Thyroid gland (tissue), 4 donors: ENCODE measurements around the gene WDR91.
"Not testable (repeated sequence)": the region's sequence is repeated elsewhere in the genome, so short reads cannot be mapped to it uniquely, and the experiment has no call there.

Source experiments
- CTCF ChIP-seq, 6 experiments: fragments of 200-600 bp in 3 of 6; fragments of 450-650 bp in 3 of 6; sonication (generic) in 3 of 6; IDR thresholded peaks; one replicate each; pipeline ENCODE4 v1.5.1; 2016 to 2019; ENCODE audit warnings: antibody characterized with exemption in 6 of 6, mild to moderate bottlenecking in 2 of 6, inconsistent platforms in 1 of 6, moderate library complexity in 1 of 6
- POLR2A ChIP-seq, 2 donors: fragments of 450-650 bp; IDR thresholded peaks; one replicate each; pipeline ENCODE4 v1.6.1; 2017; ENCODE audit warnings: antibody characterized with exemption in 2 of 2, mild to moderate bottlenecking in 2 of 2, moderate library complexity in 1 of 2

DNA sequence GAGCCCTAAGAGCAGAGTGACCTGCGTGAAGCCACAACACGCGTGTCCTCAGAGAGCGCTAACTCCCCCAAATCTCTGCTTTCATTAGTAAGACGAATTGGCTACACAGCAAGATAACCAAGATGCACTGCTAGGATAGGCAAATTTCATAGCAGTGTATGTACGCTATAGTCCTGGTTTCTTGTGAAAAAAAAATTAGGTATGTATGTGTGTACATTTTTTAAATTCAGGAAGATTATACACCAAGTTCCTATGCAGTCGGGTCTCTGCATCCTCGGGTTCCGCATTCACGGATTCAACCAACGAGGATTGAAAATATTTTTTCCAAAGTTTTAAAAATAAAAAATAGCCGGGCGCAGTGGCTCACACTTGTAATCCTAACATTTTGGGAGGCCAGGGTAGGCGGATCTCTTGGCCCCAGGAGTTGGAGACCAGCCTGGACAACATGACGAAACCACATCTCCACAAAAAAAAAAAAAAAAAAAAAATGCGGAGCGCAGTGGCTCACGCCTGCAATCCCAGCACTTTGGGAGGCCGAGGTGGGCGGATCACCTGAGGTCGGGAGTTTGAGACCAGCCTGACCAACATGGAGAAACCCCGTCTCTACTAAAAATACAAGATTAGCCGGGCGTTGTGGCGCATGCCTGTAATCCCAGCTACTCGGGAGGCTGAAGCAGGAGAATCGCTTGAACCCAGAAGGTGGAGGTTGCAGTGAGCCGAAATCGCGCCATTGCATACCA lies 790 bp upstream of the WDR91 start:
- not testable (repeated sequence) for TF ChIP-seq POLR2A, CTCF (IDR thresholded peaks at IDR 0.05)
